C4-2B (cell line): Measurements from ENCODE around the gene NT5C3A.
"Not testable (repeated sequence)": the region's sequence is repeated elsewhere in the genome, so short reads cannot be mapped to it uniquely, and the experiment has no call there.

Source experiments
- ZFX ChIP-seq: fragments of 450-650 bp; IDR thresholded peaks from 2 replicates; pipeline ENCODE4 v1.6.1; 2017
- TF ChIP-seq, protein P1 (sequence below): fragments of 450-650 bp; conservative IDR thresholded peaks from 2 replicates; pipeline ENCODE4 v1.5.1; 2017; ENCODE audit warnings: mild to moderate bottlenecking

GRCh38 chr7:32977159-32977558 is 85.4 kb downstream of the NT5C3A start:
- TF ChIP-seq, protein P1, sequence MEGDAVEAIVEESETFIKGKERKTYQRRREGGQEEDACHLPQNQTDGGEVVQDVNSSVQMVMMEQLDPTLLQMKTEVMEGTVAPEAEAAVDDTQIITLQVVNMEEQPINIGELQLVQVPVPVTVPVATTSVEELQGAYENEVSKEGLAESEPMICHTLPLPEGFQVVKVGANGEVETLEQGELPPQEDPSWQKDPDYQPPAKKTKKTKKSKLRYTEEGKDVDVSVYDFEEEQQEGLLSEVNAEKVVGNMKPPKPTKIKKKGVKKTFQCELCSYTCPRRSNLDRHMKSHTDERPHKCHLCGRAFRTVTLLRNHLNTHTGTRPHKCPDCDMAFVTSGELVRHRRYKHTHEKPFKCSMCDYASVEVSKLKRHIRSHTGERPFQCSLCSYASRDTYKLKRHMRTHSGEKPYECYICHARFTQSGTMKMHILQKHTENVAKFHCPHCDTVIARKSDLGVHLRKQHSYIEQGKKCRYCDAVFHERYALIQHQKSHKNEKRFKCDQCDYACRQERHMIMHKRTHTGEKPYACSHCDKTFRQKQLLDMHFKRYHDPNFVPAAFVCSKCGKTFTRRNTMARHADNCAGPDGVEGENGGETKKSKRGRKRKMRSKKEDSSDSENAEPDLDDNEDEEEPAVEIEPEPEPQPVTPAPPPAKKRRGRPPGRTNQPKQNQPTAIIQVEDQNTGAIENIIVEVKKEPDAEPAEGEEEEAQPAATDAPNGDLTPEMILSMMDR = not testable (repeated sequence)
- not testable (repeated sequence) for TF ChIP-seq ZFX
